ENCODE data around the gene SAMD10. TPM values are rescaled to one million over a fixed set of nuclear protein-coding genes. Genes with fewer than 3 reads are reported as not detected.

SAMD10 gene
- total RNA-seq (20.3 and 20.8 TPM in 2 replicates), polyA plus RNA-seq (22.6 and 36.5 TPM in 2 replicates)

- DNase-seq (ENCODE audit: low read depth in 1 of 2, low spot score in 1 of 2): peak; percentile 37 to 77
- Histone ChIP-seq H3K9me3 (ENCODE audit: low read depth) (no peaks in the 10 kb centered on the region), H3K36me3 (peaks cover 4% of the 10 kb centered on the region), H3K4me1 (ENCODE audit: low read depth) (peaks cover 8% of the 10 kb centered on the region), H3K27me3 (no peaks in the 10 kb centered on the region), H3K4me3 (peak within 1 kb of the TSS; percentile 75), H3K27ac (peak within 1 kb of the TSS; percentile 1)
- TF ChIP-seq, protein P1, sequence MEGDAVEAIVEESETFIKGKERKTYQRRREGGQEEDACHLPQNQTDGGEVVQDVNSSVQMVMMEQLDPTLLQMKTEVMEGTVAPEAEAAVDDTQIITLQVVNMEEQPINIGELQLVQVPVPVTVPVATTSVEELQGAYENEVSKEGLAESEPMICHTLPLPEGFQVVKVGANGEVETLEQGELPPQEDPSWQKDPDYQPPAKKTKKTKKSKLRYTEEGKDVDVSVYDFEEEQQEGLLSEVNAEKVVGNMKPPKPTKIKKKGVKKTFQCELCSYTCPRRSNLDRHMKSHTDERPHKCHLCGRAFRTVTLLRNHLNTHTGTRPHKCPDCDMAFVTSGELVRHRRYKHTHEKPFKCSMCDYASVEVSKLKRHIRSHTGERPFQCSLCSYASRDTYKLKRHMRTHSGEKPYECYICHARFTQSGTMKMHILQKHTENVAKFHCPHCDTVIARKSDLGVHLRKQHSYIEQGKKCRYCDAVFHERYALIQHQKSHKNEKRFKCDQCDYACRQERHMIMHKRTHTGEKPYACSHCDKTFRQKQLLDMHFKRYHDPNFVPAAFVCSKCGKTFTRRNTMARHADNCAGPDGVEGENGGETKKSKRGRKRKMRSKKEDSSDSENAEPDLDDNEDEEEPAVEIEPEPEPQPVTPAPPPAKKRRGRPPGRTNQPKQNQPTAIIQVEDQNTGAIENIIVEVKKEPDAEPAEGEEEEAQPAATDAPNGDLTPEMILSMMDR (IDR thresholded peaks at IDR 0.05; ENCODE audit: low read depth, low read length): no peak
These were observed at the start of gene SAMD10 for GRCh38 chr20:63979557-63980316. TSS of gene SAMD10 (minus strand) at chr20:63979642. CDS start at chr20:63979467, 175 bp downstream.

DNA sequence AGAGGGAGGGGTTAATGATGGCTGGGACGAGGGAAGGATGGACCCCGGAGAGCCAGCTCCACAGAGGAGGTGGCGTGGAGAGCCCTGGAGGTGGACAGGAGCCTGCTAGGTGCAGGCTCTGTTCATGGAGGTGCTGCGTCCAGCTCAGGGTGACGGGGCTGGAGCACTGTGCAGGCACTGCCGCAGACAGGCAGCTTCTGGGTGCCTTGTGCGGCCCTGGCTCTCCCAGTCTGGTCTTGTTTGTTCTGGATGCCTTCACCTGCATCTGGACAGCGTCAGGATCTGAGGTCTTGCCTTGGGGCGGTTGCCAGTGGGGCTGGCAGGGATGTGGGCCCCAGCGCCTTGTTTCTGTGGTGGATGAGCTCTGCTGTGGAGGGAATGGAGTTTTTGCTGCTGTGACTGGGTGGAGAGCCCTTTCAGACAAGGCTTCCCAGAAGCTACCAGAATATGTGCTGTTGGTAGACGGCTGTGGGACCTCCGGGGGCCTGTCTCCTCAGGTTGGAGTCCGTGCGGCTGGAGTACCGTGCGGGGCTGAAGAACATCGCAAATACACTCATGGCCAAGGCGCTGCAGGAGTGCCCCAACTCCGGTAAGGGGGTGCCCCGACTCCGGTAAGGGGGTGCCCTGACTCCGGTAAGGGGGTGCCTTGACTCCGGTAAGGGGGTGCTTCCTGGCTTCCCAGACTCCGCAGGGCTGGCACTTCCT, 48.7 kb upstream of the SAMD10 start:
- TF ChIP-seq, protein P1 (IDR thresholded peaks at IDR 0.05; ENCODE audit: low read depth, low read length): no peak
- H3K27ac ChIP-seq: no peak overlapping the region
- H3K9me3 ChIP-seq (ENCODE audit: low read depth): no peaks in the 10 kb centered on the region
- H3K36me3 ChIP-seq: peaks cover 66% of the 10 kb centered on the region
- H3K4me1 ChIP-seq (ENCODE audit: low read depth): no peaks in the 10 kb centered on the region
- no peaks in the 10 kb centered on the region for H3K27me3 ChIP-seq
- H3K4me3 ChIP-seq: no peak overlapping the region
- no peak for DNase-seq (ENCODE audit: low read depth in 1 of 2, low spot score in 1 of 2)

- TF ChIP-seq, protein P1 (IDR thresholded peaks at IDR 0.05; ENCODE audit: low read depth, low read length): no peak
- Histone ChIP-seq H3K4me3 (no peak overlapping the region), H3K4me1 (ENCODE audit: low read depth) (no peaks in the 10 kb centered on the region), H3K27ac (no peak overlapping the region), H3K36me3 (peaks cover 56% of the 10 kb centered on the region), H3K27me3 (no peaks in the 10 kb centered on the region), H3K9me3 (ENCODE audit: low read depth) (no peaks in the 10 kb centered on the region)
- DNase-seq (ENCODE audit: low read depth in 1 of 2, low spot score in 1 of 2): no peak
These were observed 46.5 kb upstream of the SAMD10 start for GRCh38 chr20:64025826-64026412.

- TF ChIP-seq, protein P1 (IDR thresholded peaks at IDR 0.05; ENCODE audit: low read depth, low read length): no peak
- H3K4me1 ChIP-seq (ENCODE audit: low read depth): no peaks in the 10 kb centered on the region
- peaks cover 54% of the 10 kb centered on the region for H3K36me3 ChIP-seq
- no peak overlapping the region for H3K27ac ChIP-seq
- no peaks in the 10 kb centered on the region for H3K27me3 ChIP-seq
- H3K4me3 ChIP-seq: no peak overlapping the region
- DNase-seq (ENCODE audit: low read depth in 1 of 2, low spot score in 1 of 2): no peak
- no peaks in the 10 kb centered on the region for H3K9me3 ChIP-seq (ENCODE audit: low read depth)
These were observed 45.8 kb upstream of the SAMD10 start for GRCh38 chr20:64025101-64025825.

Measured in cardiac muscle cell (in vitro differentiated cells and primary cell).